Keratinocyte (primary cell): ENCODE measurements around the gene ARHGEF2. TPM values are rescaled to one million over a fixed set of nuclear protein-coding genes. Genes with fewer than 3 reads are reported as not detected.
A peak's percentile ranks its signal among the peaks of the same experiment; 100 is the strongest.

Experiments
- DNase-seq: peaks from one replicate; pipeline ENCODE4 v3.0.0-alpha.2; 2011; ENCODE audit warnings: low read depth, missing footprints, low spot score
- FAIRE-seq: peaks from 2 replicates; lab custom pipeline; 2011; peaks lifted over from hg19 to GRCh38; lab: Jason Lieb, UNC
- H2AFZ ChIP-seq: 2 replicates; pipeline ENCODE4 v1.6.0; 2012; ENCODE audit warnings: low read length, control low read depth, inconsistent platforms; ENCODE audit not compliant: control insufficient read depth
- H3K27ac ChIP-seq: 2 replicates; pipeline ENCODE4 v1.5.1; 2011; ENCODE audit warnings: low read length; ENCODE audit not compliant: control insufficient read depth, insufficient read depth
- H3K27me3 ChIP-seq: 3 replicates; pipeline ENCODE4 v1.6.0; 2011; ENCODE audit warnings: low read length; ENCODE audit not compliant: control insufficient read depth, insufficient read depth; ENCODE audit errors: extremely low read depth
- H3K36me3 ChIP-seq, 2 experiments: 2 replicates in 1 of 2; 3 replicates in 1 of 2; pipeline ENCODE4 v1.5.1; 2011; ENCODE audit warnings: low read length in 2 of 2, mild to moderate bottlenecking in 1 of 2; ENCODE audit not compliant: control insufficient read depth in 2 of 2, insufficient read depth in 2 of 2; ENCODE audit errors: extremely low read depth in 1 of 2
- H3K4me1 ChIP-seq: 3 replicates; pipeline ENCODE4 v1.5.1; 2011; ENCODE audit warnings: low read length; ENCODE audit not compliant: control insufficient read depth, insufficient read depth; ENCODE audit errors: extremely low read depth
- H3K4me2 ChIP-seq: 3 replicates; pipeline ENCODE4 v1.6.0; 2011; ENCODE audit warnings: low read depth, low read length; ENCODE audit not compliant: control insufficient read depth, insufficient read depth; ENCODE audit errors: extremely low read depth
- H3K4me3 ChIP-seq, 3 experiments: fragments of 200-600 bp in 1 of 3; sonication (generic) in 1 of 3; 2 replicates in 2 of 3; 3 replicates in 1 of 3; pipeline ENCODE4 v1.5.1; 2011 to 2016; ENCODE audit warnings: low read length in 3 of 3, mild to moderate bottlenecking in 3 of 3, control low read depth in 2 of 3, inconsistent platforms in 1 of 3, low read depth in 1 of 3, mixed read lengths in 1 of 3, mixed run types in 1 of 3, moderate library complexity in 1 of 3; ENCODE audit not compliant: control insufficient read depth in 2 of 3, insufficient read depth in 2 of 3; ENCODE audit errors: extremely low read depth in 1 of 3
- H3K79me2 ChIP-seq: 2 replicates; pipeline ENCODE4 v1.6.0; 2012; ENCODE audit warnings: low read length; ENCODE audit not compliant: control insufficient read depth, insufficient read depth
- H3K9ac ChIP-seq: 3 replicates; pipeline ENCODE4 v1.6.0; 2011; ENCODE audit warnings: low read length; ENCODE audit not compliant: control insufficient read depth, insufficient read depth; ENCODE audit errors: extremely low read depth
- H3K9me1 ChIP-seq: 3 replicates; pipeline ENCODE4 v1.6.0; 2011; ENCODE audit warnings: low read length; ENCODE audit not compliant: control insufficient read depth, insufficient read depth; ENCODE audit errors: extremely low read depth
- H3K9me3 ChIP-seq: 2 replicates; pipeline ENCODE4 v1.5.1; 2012; ENCODE audit warnings: low read depth, low read length; ENCODE audit not compliant: control insufficient read depth
- H4K20me1 ChIP-seq: 3 replicates; pipeline ENCODE4 v1.6.0; 2011; ENCODE audit warnings: low read length; ENCODE audit not compliant: control insufficient read depth, insufficient read depth; ENCODE audit errors: extremely low read depth
- CTCF ChIP-seq, 3 experiments: IDR thresholded peaks in 1 of 3; conservative IDR thresholded peaks in 1 of 3; optimal IDR thresholded peaks in 1 of 3; 2 replicates in 2 of 3; 3 replicates in 1 of 3; pipeline versions ENCODE3 to v1.5.1; 2011; ENCODE audit warnings: low read length in 3 of 3, mild to moderate bottlenecking in 3 of 3, moderate library complexity in 2 of 3, control low read depth in 1 of 3, inconsistent platforms in 1 of 3; ENCODE audit not compliant: insufficient read depth in 2 of 3; ENCODE audit errors: extremely low read depth in 1 of 3
- EZH2 ChIP-seq: IDR thresholded peaks from one replicate; pipeline ENCODE4 v1.6.1; 2012; ENCODE audit warnings: inconsistent platforms, mild to moderate bottlenecking, low read length, moderate library complexity
- dilution Hi-C: fragments of 300-500 bp; cut with MboI; formaldehyde crosslinking; loops from one replicate; pipeline ENCODE4 v1.7.0; 2020; ENCODE audit warnings: low sequenced_read_pairs; ENCODE audit not compliant: extremely low pct_ligation_motif_present
- polyA plus RNA-seq, 5 experiments: library from polyadenylated mRNA; depleted of rRNA in 3 of 5; stranded (reverse) in 3 of 5; stranded (forward) in 1 of 5; unstranded in 1 of 5; fragments of >200 nt; gene quantifications; 1 replicate in 1 of 5; 2 replicates in 3 of 5; 3 replicates in 1 of 5; pipeline versions ENCODE4 v1.2.1 to v1.2.3, GENCODE V29; 2011 to 2012; ENCODE audit warnings: missing spikeins in 2 of 5, low read depth in 1 of 5, low replicate concordance in 1 of 5

The ARHGEF2 gene
- polyA plus RNA-seq, 1 donor (not counting 4 experiments of a cell fraction or from before 2014, with no cell fraction given), result 38.7 TPM

- Histone ChIP-seq H4K20me1 (peaks cover 5% of the 10 kb centered on the region), H3K4me2 (peak overlapping the region; percentile 95), H3K9me1 (peaks cover 3% of the 10 kb centered on the region), H3K27ac (peak overlapping the region; percentile 96), H3K79me2 (peaks cover 41% of the 10 kb centered on the region), H3K36me3 (peaks cover 4 to 17% of the 10 kb centered on the region in 2 experiments), H3K9me3 (no peaks in the 10 kb centered on the region), H2AFZ (peak overlapping the region; percentile 21), H3K4me3 (peak overlapping the region; percentile 87 to 97 (median 93)), H3K9ac (peak overlapping the region; percentile 98), H3K27me3 (no peaks in the 10 kb centered on the region), H3K4me1 (peaks cover 37% of the 10 kb centered on the region)
- dilution Hi-C loops, result no loop called here
- TF ChIP-seq EZH2 (no peak), CTCF (optimal IDR thresholded peaks at IDR 0.05 in 1 of 3, IDR thresholded peaks at IDR 0.05 in 1 of 3, conservative IDR thresholded peaks at IDR 0.05 in 1 of 3; ENCODE audit: extremely low read depth in 1 of 3, insufficient read depth in 2 of 3, low read length in 3 of 3) (no peak)
- FAIRE-seq (no peak), DNase-seq (no peak)
These were observed 43.3 kb downstream of the ARHGEF2 start for GRCh38 chr1:155934936-155935590.

DNA sequence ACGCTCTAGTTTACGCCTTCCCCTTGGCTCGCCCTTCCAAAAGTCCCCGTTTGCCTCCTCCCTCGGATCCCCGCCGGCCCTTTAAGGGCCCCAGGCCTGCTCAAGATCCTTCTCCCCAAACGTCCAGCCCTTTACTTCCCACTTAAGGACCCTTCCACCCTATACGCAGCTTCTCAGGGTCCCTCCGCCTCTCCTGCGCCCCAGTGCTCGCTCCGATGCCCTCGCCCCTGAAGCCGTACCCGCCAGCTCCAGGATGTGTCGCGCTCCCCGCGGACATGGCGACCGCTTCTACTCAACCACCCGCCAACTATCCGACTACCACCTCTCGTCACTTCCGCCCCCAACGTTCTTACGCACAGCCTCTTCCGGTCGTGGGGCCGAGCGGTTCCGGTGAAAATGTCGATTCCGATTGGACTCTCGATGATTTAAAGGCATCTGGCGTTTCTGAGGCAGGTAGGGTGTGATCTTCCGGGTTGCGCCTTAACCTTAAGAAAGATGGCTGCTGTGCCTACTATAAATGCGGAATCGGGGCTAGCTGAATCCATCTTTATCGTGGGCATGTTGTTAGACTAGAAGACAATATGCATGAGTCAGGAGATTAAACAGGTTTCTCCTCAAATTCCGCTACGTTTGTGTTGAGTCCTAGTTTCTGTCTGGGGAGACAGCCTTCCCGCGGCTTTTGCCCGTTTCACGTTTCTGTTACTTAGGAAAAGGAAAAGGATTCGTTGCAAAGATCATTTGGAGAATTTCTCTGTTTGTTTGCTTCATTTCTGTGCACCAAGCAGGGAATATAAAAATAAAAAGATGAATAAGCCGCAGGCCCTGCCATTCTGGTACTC, 44.0 kb downstream of the ARHGEF2 start, which contains the start of gene KHDC4:
Gene KHDC4 (minus strand): TSS at position 317 of the 839 bp plus-strand sequence. CDS start 40 bp downstream, at position 277.
- FAIRE-seq, result peak; percentile 93
- H3K79me2 ChIP-seq, result peaks cover 48% of the 10 kb centered on the region

More for the DNA sequence above, 44.0 kb downstream of the ARHGEF2 start, which contains the start of gene KHDC4:
- Histone ChIP-seq H3K4me3 (peak within 1 kb of the TSS; percentile 87 to 97 (median 93)), H2AFZ (peak within 1 kb of the TSS; percentile 29), H4K20me1 (peaks cover 5% of the 10 kb centered on the region), H3K27ac (peak within 1 kb of the TSS; percentile 96), H3K9me3 (no peaks in the 10 kb centered on the region), H3K4me2 (peak within 1 kb of the TSS; percentile 95), H3K4me1 (peaks cover 38% of the 10 kb centered on the region), H3K9ac (peak within 1 kb of the TSS; percentile 98), H3K27me3 (no peaks in the 10 kb centered on the region), H3K9me1 (peaks cover 3% of the 10 kb centered on the region), H3K36me3 (peaks cover 6 to 23% of the 10 kb centered on the region in 2 experiments)
- dilution Hi-C loops, result no loop called here
- peak; percentile 85 for DNase-seq
- TF ChIP-seq EZH2, result no peak
- no peak for TF ChIP-seq CTCF (optimal IDR thresholded peaks at IDR 0.05 in 1 of 3, IDR thresholded peaks at IDR 0.05 in 1 of 3, conservative IDR thresholded peaks at IDR 0.05 in 1 of 3; ENCODE audit: extremely low read depth in 1 of 3, insufficient read depth in 2 of 3, low read length in 3 of 3)
